Measurements from ENCODE around the gene SPEM3. TPM values are rescaled to one million over a fixed set of nuclear protein-coding genes. Genes with fewer than 3 reads are reported as not detected.

The SPEM3 gene
- total and polyA plus RNA-seq, 2 of the 13 experiments (the other 11 are each of a cell fraction or from before 2014, with no cell fraction given) = not detected

DNA sequence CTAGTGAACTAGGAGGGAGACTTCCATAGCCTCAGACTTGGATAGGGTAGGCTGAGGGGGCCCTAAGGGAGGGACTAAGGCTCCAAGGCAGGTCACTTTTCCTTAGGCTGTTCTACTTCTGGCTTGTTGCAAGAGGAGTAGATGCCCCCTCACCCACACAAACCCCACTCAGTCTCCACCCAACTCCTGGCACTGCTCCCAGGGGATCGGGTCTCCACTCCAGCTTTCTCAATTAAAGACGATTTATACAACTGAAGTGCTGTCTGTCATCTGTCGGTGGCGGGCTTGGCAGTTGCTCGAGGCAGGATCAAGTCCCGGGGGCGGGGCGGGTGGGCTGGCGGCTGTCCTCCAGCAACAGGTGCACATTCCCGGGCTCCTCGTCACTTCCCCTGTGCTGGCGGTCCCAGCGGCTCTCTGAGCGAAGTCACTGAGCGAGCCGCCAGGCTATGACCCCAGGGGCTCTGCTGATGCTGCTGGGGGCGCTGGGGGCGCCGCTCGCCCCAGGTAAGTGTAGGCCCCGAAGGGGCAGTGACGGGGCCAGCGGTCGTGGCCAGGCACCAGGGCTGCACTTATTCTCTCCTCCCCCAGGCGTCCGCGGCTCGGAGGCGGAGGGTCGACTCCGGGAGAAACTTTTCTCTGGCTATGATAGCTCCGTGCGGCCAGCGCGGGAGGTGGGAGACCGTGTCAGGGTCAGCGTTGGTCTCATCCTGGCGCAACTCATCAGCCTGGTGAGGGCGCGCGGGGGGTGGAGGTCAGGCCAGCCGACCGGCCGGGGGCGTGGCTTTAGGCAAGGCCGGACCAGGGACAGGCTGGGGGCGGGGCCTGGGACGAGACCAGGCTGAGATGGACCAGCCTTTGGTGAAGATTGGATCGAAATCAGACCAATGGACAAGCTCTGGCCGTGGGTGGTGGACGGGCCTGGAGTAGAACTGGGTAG is 16.3 kb downstream of the SPEM3 start, which contains the start of gene CHRNB1 (continued):
- TF ChIP-seq, protein P1, sequence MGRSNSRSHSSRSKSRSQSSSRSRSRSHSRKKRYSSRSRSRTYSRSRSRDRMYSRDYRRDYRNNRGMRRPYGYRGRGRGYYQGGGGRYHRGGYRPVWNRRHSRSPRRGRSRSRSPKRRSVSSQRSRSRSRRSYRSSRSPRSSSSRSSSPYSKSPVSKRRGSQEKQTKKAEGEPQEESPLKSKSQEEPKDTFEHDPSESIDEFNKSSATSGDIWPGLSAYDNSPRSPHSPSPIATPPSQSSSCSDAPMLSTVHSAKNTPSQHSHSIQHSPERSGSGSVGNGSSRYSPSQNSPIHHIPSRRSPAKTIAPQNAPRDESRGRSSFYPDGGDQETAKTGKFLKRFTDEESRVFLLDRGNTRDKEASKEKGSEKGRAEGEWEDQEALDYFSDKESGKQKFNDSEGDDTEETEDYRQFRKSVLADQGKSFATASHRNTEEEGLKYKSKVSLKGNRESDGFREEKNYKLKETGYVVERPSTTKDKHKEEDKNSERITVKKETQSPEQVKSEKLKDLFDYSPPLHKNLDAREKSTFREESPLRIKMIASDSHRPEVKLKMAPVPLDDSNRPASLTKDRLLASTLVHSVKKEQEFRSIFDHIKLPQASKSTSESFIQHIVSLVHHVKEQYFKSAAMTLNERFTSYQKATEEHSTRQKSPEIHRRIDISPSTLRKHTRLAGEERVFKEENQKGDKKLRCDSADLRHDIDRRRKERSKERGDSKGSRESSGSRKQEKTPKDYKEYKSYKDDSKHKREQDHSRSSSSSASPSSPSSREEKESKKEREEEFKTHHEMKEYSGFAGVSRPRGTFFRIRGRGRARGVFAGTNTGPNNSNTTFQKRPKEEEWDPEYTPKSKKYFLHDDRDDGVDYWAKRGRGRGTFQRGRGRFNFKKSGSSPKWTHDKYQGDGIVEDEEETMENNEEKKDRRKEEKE (IDR thresholded peaks at IDR 0.05) = no peak
- TF ChIP-seq, protein P2, sequence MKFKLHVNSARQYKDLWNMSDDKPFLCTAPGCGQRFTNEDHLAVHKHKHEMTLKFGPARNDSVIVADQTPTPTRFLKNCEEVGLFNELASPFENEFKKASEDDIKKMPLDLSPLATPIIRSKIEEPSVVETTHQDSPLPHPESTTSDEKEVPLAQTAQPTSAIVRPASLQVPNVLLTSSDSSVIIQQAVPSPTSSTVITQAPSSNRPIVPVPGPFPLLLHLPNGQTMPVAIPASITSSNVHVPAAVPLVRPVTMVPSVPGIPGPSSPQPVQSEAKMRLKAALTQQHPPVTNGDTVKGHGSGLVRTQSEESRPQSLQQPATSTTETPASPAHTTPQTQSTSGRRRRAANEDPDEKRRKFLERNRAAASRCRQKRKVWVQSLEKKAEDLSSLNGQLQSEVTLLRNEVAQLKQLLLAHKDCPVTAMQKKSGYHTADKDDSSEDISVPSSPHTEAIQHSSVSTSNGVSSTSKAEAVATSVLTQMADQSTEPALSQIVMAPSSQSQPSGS (CRISPR knock-in tag; IDR thresholded peaks at IDR 0.05) = no peak; the same call in 1 of the 2 replicates
- TF ChIP-seq KAT8 (CRISPR knock-in tag; IDR thresholded peaks at IDR 0.05) (peak; percentile 46; the same call in 1 of the 2 replicates), TRIM24 (CRISPR knock-in tag; IDR thresholded peaks at IDR 0.05) (no peak), ZNF33A (CRISPR knock-in tag; IDR thresholded peaks at IDR 0.05; ENCODE audit: borderline replicate concordance) (no peak), CBX2 (IDR thresholded peaks at IDR 0.05; ENCODE audit: low read depth, low read length) (no peak), CBX2 (CRISPR knock-in tag; IDR thresholded peaks at IDR 0.05; ENCODE audit: low read depth) (no peak), ZFP36L1 (CRISPR knock-in tag; IDR thresholded peaks at IDR 0.05) (no peak; the same call in 1 of the 2 replicates), DNMT1 (CRISPR knock-in tag; IDR thresholded peaks at IDR 0.05) (no peak), PTBP1 (IDR thresholded peaks at IDR 0.05; ENCODE audit: low read depth, low read length, poor library complexity, severe bottlenecking) (no peak), HES4 (CRISPR knock-in tag; IDR thresholded peaks at IDR 0.05; ENCODE audit: borderline replicate concordance) (no peak), CEBPB (IDR thresholded peaks at IDR 0.05; ENCODE audit: borderline replicate concordance, low read depth, low read length) (peak; percentile 63; the same call in 1 of the 2 replicates), ZNF670 (CRISPR knock-in tag; IDR thresholded peaks at IDR 0.05; ENCODE audit: borderline replicate concordance) (peak; percentile 42; the same call in 1 of the 2 replicates)
- TF ChIP-seq, protein P3, sequence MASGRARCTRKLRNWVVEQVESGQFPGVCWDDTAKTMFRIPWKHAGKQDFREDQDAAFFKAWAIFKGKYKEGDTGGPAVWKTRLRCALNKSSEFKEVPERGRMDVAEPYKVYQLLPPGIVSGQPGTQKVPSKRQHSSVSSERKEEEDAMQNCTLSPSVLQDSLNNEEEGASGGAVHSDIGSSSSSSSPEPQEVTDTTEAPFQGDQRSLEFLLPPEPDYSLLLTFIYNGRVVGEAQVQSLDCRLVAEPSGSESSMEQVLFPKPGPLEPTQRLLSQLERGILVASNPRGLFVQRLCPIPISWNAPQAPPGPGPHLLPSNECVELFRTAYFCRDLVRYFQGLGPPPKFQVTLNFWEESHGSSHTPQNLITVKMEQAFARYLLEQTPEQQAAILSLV (CRISPR knock-in tag; IDR thresholded peaks at IDR 0.05; ENCODE audit: borderline replicate concordance) = peak; percentile 31; the same call in 1 of the 2 replicates
- TF ChIP-seq, protein P4, sequence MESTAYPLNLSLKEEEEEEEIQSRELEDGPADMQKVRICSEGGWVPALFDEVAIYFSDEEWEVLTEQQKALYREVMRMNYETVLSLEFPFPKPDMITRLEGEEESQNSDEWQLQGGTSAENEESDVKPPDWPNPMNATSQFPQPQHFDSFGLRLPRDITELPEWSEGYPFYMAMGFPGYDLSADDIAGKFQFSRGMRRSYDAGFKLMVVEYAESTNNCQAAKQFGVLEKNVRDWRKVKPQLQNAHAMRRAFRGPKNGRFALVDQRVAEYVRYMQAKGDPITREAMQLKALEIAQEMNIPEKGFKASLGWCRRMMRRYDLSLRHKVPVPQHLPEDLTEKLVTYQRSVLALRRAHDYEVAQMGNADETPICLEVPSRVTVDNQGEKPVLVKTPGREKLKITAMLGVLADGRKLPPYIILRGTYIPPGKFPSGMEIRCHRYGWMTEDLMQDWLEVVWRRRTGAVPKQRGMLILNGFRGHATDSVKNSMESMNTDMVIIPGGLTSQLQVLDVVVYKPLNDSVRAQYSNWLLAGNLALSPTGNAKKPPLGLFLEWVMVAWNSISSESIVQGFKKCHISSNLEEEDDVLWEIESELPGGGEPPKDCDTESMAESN (CRISPR knock-in tag; conservative IDR thresholded peaks at IDR 0.05) = peak; percentile 69; the same call in 1 of the 2 replicates
- TF ChIP-seq, protein P5, sequence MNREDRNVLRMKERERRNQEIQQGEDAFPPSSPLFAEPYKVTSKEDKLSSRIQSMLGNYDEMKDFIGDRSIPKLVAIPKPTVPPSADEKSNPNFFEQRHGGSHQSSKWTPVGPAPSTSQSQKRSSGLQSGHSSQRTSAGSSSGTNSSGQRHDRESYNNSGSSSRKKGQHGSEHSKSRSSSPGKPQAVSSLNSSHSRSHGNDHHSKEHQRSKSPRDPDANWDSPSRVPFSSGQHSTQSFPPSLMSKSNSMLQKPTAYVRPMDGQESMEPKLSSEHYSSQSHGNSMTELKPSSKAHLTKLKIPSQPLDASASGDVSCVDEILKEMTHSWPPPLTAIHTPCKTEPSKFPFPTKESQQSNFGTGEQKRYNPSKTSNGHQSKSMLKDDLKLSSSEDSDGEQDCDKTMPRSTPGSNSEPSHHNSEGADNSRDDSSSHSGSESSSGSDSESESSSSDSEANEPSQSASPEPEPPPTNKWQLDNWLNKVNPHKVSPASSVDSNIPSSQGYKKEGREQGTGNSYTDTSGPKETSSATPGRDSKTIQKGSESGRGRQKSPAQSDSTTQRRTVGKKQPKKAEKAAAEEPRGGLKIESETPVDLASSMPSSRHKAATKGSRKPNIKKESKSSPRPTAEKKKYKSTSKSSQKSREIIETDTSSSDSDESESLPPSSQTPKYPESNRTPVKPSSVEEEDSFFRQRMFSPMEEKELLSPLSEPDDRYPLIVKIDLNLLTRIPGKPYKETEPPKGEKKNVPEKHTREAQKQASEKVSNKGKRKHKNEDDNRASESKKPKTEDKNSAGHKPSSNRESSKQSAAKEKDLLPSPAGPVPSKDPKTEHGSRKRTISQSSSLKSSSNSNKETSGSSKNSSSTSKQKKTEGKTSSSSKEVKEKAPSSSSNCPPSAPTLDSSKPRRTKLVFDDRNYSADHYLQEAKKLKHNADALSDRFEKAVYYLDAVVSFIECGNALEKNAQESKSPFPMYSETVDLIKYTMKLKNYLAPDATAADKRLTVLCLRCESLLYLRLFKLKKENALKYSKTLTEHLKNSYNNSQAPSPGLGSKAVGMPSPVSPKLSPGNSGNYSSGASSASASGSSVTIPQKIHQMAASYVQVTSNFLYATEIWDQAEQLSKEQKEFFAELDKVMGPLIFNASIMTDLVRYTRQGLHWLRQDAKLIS (CRISPR knock-in tag; IDR thresholded peaks at IDR 0.05) = no peak

Measured in HepG2 (cell line).